WTC11 (cell line): ENCODE data around the gene TUBGCP3.

Experiments
- AR ChIP-seq: fragments of 250-450 bp; sonication (Bioruptor Pico); IDR thresholded peaks from 2 replicates; pipeline ENCODE4 v1.9.0; 2021; ENCODE audit warnings: mild to moderate bottlenecking
- EMX1 ChIP-seq: fragments of 250-450 bp; sonication (Bioruptor Pico); IDR thresholded peaks from 2 replicates; pipeline ENCODE4 v1.8.0; 2021; ENCODE audit warnings: mild to moderate bottlenecking
- NFE2L1 ChIP-seq: sonication (generic); formaldehyde crosslinking; IDR thresholded peaks from 2 replicates; pipeline ENCODE4 v1.8.1; 2023; ENCODE audit warnings: missing genetic modification reagents
- TF ChIP-seq, protein P1 (sequence below): fragments of 250-450 bp; sonication (Bioruptor Pico); IDR thresholded peaks from 2 replicates; pipeline ENCODE4 v2.1.2; 2022; ENCODE audit warnings: mild to moderate bottlenecking, moderate library complexity

DNA sequence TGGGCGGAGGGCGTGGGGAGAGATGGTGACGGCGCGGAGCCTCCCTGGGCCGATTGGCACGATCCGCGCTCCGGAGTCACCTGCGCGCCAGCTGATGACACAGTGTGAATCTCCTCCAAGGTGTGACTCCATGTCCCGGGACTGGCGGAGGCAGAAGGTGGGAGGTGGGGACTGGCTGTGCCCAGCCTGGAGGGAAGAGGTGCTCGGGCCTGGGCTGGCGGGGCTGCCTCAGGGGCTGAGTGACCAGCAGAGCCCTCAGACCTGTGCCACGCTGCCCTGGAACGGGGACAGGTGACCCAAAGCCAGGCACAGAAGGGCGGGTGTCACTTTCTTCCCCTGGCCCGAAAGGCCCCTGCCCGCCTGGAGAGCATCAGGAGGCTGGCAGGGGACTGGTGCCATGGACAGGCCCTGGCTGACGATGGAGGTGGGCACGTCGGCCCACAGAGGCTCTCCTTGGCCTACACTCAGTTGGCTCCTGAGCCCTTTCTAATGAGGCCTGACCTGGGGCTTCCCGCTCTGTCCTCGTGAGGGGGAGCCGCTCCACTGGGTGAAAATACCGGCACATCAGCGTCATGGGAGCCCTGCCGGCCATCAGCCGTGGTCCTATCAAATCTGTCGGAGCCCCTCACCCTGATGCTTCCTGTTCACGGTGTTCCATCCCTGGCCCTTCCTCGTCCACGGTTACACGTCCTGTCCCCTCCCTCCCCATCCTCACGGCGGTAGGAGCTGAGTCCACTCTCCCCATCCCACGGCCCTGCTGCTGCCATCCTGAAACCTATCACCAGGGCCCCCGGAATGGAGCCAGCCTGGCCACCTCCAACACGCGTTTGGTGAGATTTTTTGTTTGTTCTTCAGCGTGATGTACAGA is 136.2 kb downstream of the TUBGCP3 start:
- TF ChIP-seq, protein P1, sequence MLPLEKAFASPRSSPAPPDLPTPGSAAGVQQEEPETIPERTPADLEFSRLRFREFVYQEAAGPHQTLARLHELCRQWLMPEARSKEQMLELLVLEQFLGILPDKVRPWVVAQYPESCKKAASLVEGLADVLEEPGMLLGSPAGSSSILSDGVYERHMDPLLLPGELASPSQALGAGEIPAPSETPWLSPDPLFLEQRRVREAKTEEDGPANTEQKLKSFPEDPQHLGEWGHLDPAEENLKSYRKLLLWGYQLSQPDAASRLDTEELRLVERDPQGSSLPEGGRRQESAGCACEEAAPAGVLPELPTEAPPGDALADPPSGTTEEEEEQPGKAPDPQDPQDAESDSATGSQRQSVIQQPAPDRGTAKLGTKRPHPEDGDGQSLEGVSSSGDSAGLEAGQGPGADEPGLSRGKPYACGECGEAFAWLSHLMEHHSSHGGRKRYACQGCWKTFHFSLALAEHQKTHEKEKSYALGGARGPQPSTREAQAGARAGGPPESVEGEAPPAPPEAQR (CRISPR knock-in tag), result no peak
- TF ChIP-seq NFE2L1 (CRISPR knock-in tag) (no peak), AR (CRISPR knock-in tag) (no peak), EMX1 (CRISPR knock-in tag) (no peak)
